HG02981 (cell line): ENCODE results near the gene AMFR.

Experiments used
- ATAC-seq: cut with Tn5 transposase; IDR thresholded peaks from one replicate; pipeline ENCODE4 v1.9.1; 2021; ENCODE audit warnings: mild to moderate bottlenecking, moderate library complexity; ENCODE audit not compliant: unreplicated experiment

Gene AMFR

DNA sequence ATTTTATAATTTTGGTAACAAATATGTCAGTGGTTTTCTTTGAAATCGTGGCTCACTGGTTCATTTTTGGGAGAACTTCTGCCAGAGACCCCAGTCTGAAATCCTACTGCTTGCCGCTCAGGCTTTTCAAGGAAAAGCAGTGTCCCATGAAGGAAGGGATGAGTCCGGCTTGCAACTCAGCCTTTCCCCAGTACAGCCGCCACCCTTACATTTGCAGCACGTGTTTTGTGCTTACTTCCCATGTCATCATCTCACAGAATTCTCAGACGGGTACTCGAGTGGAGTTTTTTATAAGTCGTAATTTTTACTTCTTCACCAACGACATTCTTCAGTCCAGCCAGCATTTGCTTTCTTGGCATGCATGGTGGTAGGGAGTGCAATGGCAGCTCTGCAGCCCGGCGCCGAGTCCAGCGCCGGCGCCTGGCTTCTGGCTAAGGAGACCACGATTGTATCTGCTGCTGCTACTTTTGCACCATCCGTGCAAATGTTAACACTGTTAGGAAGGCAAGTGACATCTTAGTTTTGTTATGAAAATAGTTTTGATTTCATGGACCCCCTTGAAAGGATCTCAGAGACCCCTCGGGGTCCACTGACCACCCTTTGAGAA is 111.0 kb downstream of the AMFR start:
- no peak for ATAC-seq

DNA sequence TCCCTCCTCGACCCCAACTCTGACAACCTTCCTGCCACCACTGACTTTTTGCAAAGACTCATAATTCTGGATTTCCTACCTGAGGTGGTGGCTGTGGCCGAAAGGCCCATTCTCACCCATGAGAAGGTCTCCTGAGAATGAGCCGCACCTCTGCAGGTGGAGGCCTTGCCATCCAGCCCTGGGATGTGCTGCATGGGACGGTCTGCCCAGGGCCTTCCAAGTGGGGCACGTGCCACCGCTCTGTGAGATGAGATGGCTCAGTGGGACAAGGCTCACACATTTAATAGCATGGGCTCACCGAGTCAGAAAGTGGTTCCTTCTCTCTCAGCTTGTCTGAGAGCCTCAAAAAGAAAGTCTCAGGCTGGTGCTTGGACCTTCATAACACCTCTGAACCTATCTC is 112.8 kb downstream of the AMFR start:
- ATAC-seq, result no peak

DNA sequence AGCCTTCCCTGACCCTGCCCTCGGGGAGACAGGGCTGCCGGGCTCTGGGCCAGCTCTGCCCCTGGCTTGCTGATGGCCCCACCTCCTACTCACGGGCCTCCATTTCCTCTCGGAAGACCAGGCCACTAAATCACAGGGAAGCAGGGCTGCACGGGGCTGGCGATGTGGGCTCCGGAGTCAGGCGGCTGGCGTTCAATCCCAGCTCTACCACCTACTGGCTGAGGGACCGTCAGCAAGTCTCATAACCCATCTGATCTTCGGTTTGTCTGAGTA is 113.4 kb downstream of the AMFR start:
- ATAC-seq, result no peak
